T-helper 17 cell (primary cell): ENCODE results near the gene IL34. TPM values are rescaled to one million over a fixed set of nuclear protein-coding genes. Genes with fewer than 3 reads are reported as not detected.
"Not testable (repeated sequence)": the region's sequence is repeated elsewhere in the genome, so short reads cannot be mapped to it uniquely, and the experiment has no call there.

Source experiments
- ATAC-seq: fragments of 150-1000 bp; cut with Tn5 transposase; 2 replicates; pipeline ENCODE4 v1.10.0; 2021; ENCODE audit warnings: mild to moderate bottlenecking, moderate library complexity
- DNase-seq, 3 donors: peaks; one replicate each; pipeline versions ENCODE4 v3.0.0 to v3.0.0-alpha.2; 2020 to 2021
- H3K9me3 ChIP-seq: one replicate; pipeline ENCODE4 v1.7.0; 2013; ENCODE audit warnings: low read length, mild to moderate bottlenecking; ENCODE audit not compliant: control insufficient read depth, poor library complexity, severe bottlenecking
- H3K27ac Mint-ChIP-seq: one replicate; pipeline ENCODE4 v1.8.0; 2022; ENCODE audit warnings: mild to moderate bottlenecking, moderate library complexity, mixed read lengths
- H3K27me3 Mint-ChIP-seq: one replicate; pipeline ENCODE4 v1.8.0; 2022; ENCODE audit warnings: mixed read lengths
- H3K36me3 Mint-ChIP-seq: one replicate; pipeline ENCODE4 v1.8.0; 2022; ENCODE audit warnings: low read depth, mixed read lengths
- H3K4me1 Mint-ChIP-seq: one replicate; pipeline ENCODE4 v1.8.0; 2022; ENCODE audit warnings: mild to moderate bottlenecking, mixed read lengths
- H3K4me3 Mint-ChIP-seq: one replicate; pipeline ENCODE4 v1.8.0; 2022; ENCODE audit warnings: mild to moderate bottlenecking, moderate library complexity, mixed read lengths
- total RNA-seq, 4 donors: library from RNA in 2 of 4; stranded (reverse) in 2 of 4; gene quantifications; one replicate each; pipeline ENCODE4 v1.2.3 and lab custom pipeline; 2022 to 2026

The IL34 gene
- total RNA-seq, 2 donors from 2014 or later = 0.34 TPM; not detected in 1

- H3K4me3 Mint-ChIP-seq = no peak overlapping the region
- DNase-seq = no peak
- no peaks in the 10 kb centered on the region for H3K9me3 ChIP-seq
- H3K36me3 Mint-ChIP-seq = no peaks in the 10 kb centered on the region
- ATAC-seq = no peak
- peaks cover under 1% of the 10 kb centered on the region for H3K4me1 Mint-ChIP-seq
- H3K27ac Mint-ChIP-seq = no peak overlapping the region
- peaks cover 10% of the 10 kb centered on the region for H3K27me3 Mint-ChIP-seq
Measured at GRCh38 chr16:70611785-70612303, 34.5 kb upstream of the IL34 start.

GRCh38 chr16:70612931-70613330 is 33.4 kb upstream of the IL34 start:
- DNase-seq = no peak
- H3K27ac Mint-ChIP-seq = no peak overlapping the region
- no peaks in the 10 kb centered on the region for H3K9me3 ChIP-seq
- H3K36me3 Mint-ChIP-seq = no peaks in the 10 kb centered on the region
- no peak for ATAC-seq
- H3K27me3 Mint-ChIP-seq = peaks cover 10% of the 10 kb centered on the region
- peaks cover 3% of the 10 kb centered on the region for H3K4me1 Mint-ChIP-seq
- no peak overlapping the region for H3K4me3 Mint-ChIP-seq

- H3K27me3 Mint-ChIP-seq = peaks cover 20% of the 10 kb centered on the region
- H3K4me3 Mint-ChIP-seq = no peak overlapping the region
- H3K4me1 Mint-ChIP-seq = peaks cover 3% of the 10 kb centered on the region
- DNase-seq = no peak
- H3K27ac Mint-ChIP-seq = no peak overlapping the region
- H3K36me3 Mint-ChIP-seq = peaks cover 4% of the 10 kb centered on the region
- H3K9me3 ChIP-seq = no peaks in the 10 kb centered on the region
- no peak for ATAC-seq
Measured at GRCh38 chr16:70614208-70614951, 32.0 kb upstream of the IL34 start.

GRCh38 chr16:70615945-70616344 is 30.4 kb upstream of the IL34 start:
- no peak overlapping the region for H3K27ac Mint-ChIP-seq
- no peaks in the 10 kb centered on the region for H3K9me3 ChIP-seq
- H3K4me1 Mint-ChIP-seq = peaks cover 7% of the 10 kb centered on the region
- ATAC-seq (no peak), DNase-seq (no peak)
- H3K4me3 Mint-ChIP-seq = no peak overlapping the region
- peaks cover 4% of the 10 kb centered on the region for H3K36me3 Mint-ChIP-seq
- peaks cover 26% of the 10 kb centered on the region for H3K27me3 Mint-ChIP-seq

- H3K4me3 Mint-ChIP-seq, H3K27ac Mint-ChIP-seq, H3K9me3 ChIP-seq, H3K36me3 Mint-ChIP-seq, ATAC-seq, DNase-seq: not testable (repeated sequence)
- peaks cover 17% of the 10 kb centered on the region for H3K4me1 Mint-ChIP-seq
- H3K27me3 Mint-ChIP-seq = peaks cover 51% of the 10 kb centered on the region
Measured at GRCh38 chr16:70621864-70622263, 24.5 kb upstream of the IL34 start.

GRCh38 chr16:70627696-70628095 is 18.7 kb upstream of the IL34 start:
- no peak for DNase-seq
- ATAC-seq = no peak
- Mint-ChIP-seq H3K27ac (no peak overlapping the region), H3K36me3 (peaks cover 6% of the 10 kb centered on the region), H3K4me1 (peaks cover 10% of the 10 kb centered on the region), H3K4me3 (no peak overlapping the region), H3K27me3 (peaks cover 26% of the 10 kb centered on the region)
- no peaks in the 10 kb centered on the region for H3K9me3 ChIP-seq

- H3K4me1 Mint-ChIP-seq = no peaks in the 10 kb centered on the region
- DNase-seq = no peak
- H3K4me3 Mint-ChIP-seq = no peak overlapping the region
- H3K36me3 Mint-ChIP-seq = peaks cover 4% of the 10 kb centered on the region
- no peaks in the 10 kb centered on the region for H3K9me3 ChIP-seq
- ATAC-seq = no peak
- peaks cover 5% of the 10 kb centered on the region for H3K27me3 Mint-ChIP-seq
- no peak overlapping the region for H3K27ac Mint-ChIP-seq
Measured at GRCh38 chr16:70630960-70631745, 15.2 kb upstream of the IL34 start.

GRCh38 chr16:70632273-70632672 is 14.1 kb upstream of the IL34 start:
- H3K9me3 ChIP-seq = no peaks in the 10 kb centered on the region
- peaks cover 4% of the 10 kb centered on the region for H3K36me3 Mint-ChIP-seq
- peaks cover 5% of the 10 kb centered on the region for H3K27me3 Mint-ChIP-seq
- H3K27ac Mint-ChIP-seq = no peak overlapping the region
- no peak overlapping the region for H3K4me3 Mint-ChIP-seq
- H3K4me1 Mint-ChIP-seq = no peaks in the 10 kb centered on the region
- no peak for DNase-seq
- ATAC-seq = no peak

- H3K36me3 Mint-ChIP-seq, H3K9me3 ChIP-seq, H3K4me1 Mint-ChIP-seq, H3K27me3 Mint-ChIP-seq, H3K27ac Mint-ChIP-seq, DNase-seq, H3K4me3 Mint-ChIP-seq, ATAC-seq: not testable (repeated sequence)
Measured at GRCh38 chr16:70633617-70634016, 12.7 kb upstream of the IL34 start.

GRCh38 chr16:70634861-70635260 is 11.5 kb upstream of the IL34 start:
- Mint-ChIP-seq H3K27me3 (peaks cover 10% of the 10 kb centered on the region), H3K4me1 (no peaks in the 10 kb centered on the region), H3K36me3 (peaks cover 4% of the 10 kb centered on the region), H3K27ac (no peak overlapping the region), H3K4me3 (no peak overlapping the region)
- no peaks in the 10 kb centered on the region for H3K9me3 ChIP-seq
- ATAC-seq (no peak), DNase-seq (no peak)

- no peak for ATAC-seq
- Mint-ChIP-seq H3K27ac (no peak overlapping the region), H3K36me3 (peaks cover 4% of the 10 kb centered on the region), H3K4me3 (no peak overlapping the region), H3K27me3 (peaks cover 10% of the 10 kb centered on the region), H3K4me1 (no peaks in the 10 kb centered on the region)
- DNase-seq = no peak
- H3K9me3 ChIP-seq = no peaks in the 10 kb centered on the region
Measured at GRCh38 chr16:70635336-70636016, 10.9 kb upstream of the IL34 start.

- H3K9me3 ChIP-seq = no peaks in the 10 kb centered on the region
- DNase-seq (no peak), ATAC-seq (no peak)
- Mint-ChIP-seq H3K4me1 (no peaks in the 10 kb centered on the region), H3K27me3 (peaks cover 17% of the 10 kb centered on the region), H3K4me3 (no peak overlapping the region), H3K27ac (no peak overlapping the region), H3K36me3 (no peaks in the 10 kb centered on the region)
Measured at GRCh38 chr16:70638814-70639792, 7.3 kb upstream of the IL34 start.
